ENCODE data around the gene SPAG6.
"Not testable (repeated sequence)": the region's sequence is repeated elsewhere in the genome, so short reads cannot be mapped to it uniquely, and the experiment has no call there.

SPAG6 gene

GRCh38 chr10:22379059-22379458, 33.8 kb downstream of the SPAG6 start:
- no peak for DNase-seq

- DNase-seq = no peak
These were observed 36.0 kb downstream of the SPAG6 start for GRCh38 chr10:22381262-22381661.

GRCh38 chr10:22386503-22386902, 41.2 kb downstream of the SPAG6 start:
- DNase-seq = no peak

GRCh38 chr10:22389856-22390589, 44.7 kb downstream of the SPAG6 start:
- DNase-seq = no peak

- no peak for DNase-seq
These were observed 46.3 kb downstream of the SPAG6 start for GRCh38 chr10:22391600-22391999.

- DNase-seq = not testable (repeated sequence)
These were observed 50.9 kb downstream of the SPAG6 start for GRCh38 chr10:22396195-22396594.

- not testable (repeated sequence) for DNase-seq
These were observed 61.6 kb downstream of the SPAG6 start for GRCh38 chr10:22406916-22407315.

GRCh38 chr10:22410394-22410793, 65.1 kb downstream of the SPAG6 start:
- DNase-seq = no peak

- no peak for DNase-seq
These were observed 65.5 kb downstream of the SPAG6 start for GRCh38 chr10:22410846-22411245.

GRCh38 chr10:22414146-22414545, 68.8 kb downstream of the SPAG6 start:
- no peak for DNase-seq

GRCh38 chr10:22415072-22415471, 69.8 kb downstream of the SPAG6 start:
- no peak for DNase-seq

- no peak for DNase-seq
These were observed 72.5 kb downstream of the SPAG6 start for GRCh38 chr10:22417736-22418268.

- peak; percentile 56 for DNase-seq
These were observed 75.7 kb downstream of the SPAG6 start for GRCh38 chr10:22420787-22421517.

- no peak for DNase-seq
These were observed 81.4 kb downstream of the SPAG6 start for GRCh38 chr10:22426653-22427052.

GRCh38 chr10:22427101-22427500, 81.8 kb downstream of the SPAG6 start:
- no peak for DNase-seq

GRCh38 chr10:22427890-22428571, 82.7 kb downstream of the SPAG6 start:
- DNase-seq = no peak

- no peak for DNase-seq
These were observed 83.8 kb downstream of the SPAG6 start for GRCh38 chr10:22429146-22429545.

GRCh38 chr10:22429981-22430421, 84.7 kb downstream of the SPAG6 start:
- DNase-seq = no peak

- no peak for DNase-seq
These were observed 88.6 kb downstream of the SPAG6 start for GRCh38 chr10:22433875-22434274.

- DNase-seq = no peak
These were observed 89.2 kb downstream of the SPAG6 start for GRCh38 chr10:22434521-22434920.

- DNase-seq = no peak
These were observed 90.4 kb downstream of the SPAG6 start for GRCh38 chr10:22435650-22436049.

GRCh38 chr10:22436526-22436892, 91.2 kb downstream of the SPAG6 start:
- peak; percentile 69 for DNase-seq

- peak; percentile 93 for DNase-seq
These were observed 91.8 kb downstream of the SPAG6 start for GRCh38 chr10:22436893-22437619.
